ENCODE results near the gene DUXB. TPM values are rescaled to one million over a fixed set of nuclear protein-coding genes. Genes with fewer than 3 reads are reported as not detected.
A peak's percentile ranks its signal among the peaks of the same experiment; 100 is the strongest.

The DUXB gene
- total and polyA plus RNA-seq, 2 experiments from 2014 or later = not detected

GRCh38 chr16:75682308-75682707 is 19.0 kb downstream of the DUXB start:
- Histone ChIP-seq H3K36me3 (ENCODE audit: insufficient read depth) (no peaks in the 10 kb centered on the region), H3K79me2 (replicated peaks; ENCODE audit: insufficient read depth) (no peaks in the 10 kb centered on the region), H3K9me2 (ENCODE audit: insufficient read depth) (0 out of 2 replicates have a peak, but pooled peaks cover 3% of the 10 kb centered on the region), H3K27ac (ENCODE audit: low read depth) (no peak overlapping the region), H3K4me1 (ENCODE audit: insufficient read depth) (no peaks in the 10 kb centered on the region), H2AFZ (no peak overlapping the region), H3K4me3 (no peak overlapping the region), H3K4me2 (no peak overlapping the region), H4K20me1 (replicated peaks; ENCODE audit: insufficient read depth) (no peaks in the 10 kb centered on the region), H3K27me3 (ENCODE audit: insufficient read depth) (no peaks in the 10 kb centered on the region), H3F3A (replicated peaks; ENCODE audit: low read depth) (no peaks in the 10 kb centered on the region)
- peaks cover 29% of the 10 kb centered on the region for H3K36me3 Mint-ChIP-seq (ENCODE audit: low read depth)
- H3K27me3 Mint-ChIP-seq (ENCODE audit: insufficient read depth, low read depth, poor library complexity) = peaks cover 7% of the 10 kb centered on the region
- TF ChIP-seq STAT1 (IDR thresholded peaks at IDR 0.05; ENCODE audit: unreplicated experiment) (no peak), POLR2AphosphoS5 (IDR thresholded peaks at IDR 0.05; ENCODE audit: low read depth) (no peak), NANOG (IDR thresholded peaks at IDR 0.05; ENCODE audit: borderline replicate concordance) (no peak), JUNB (IDR thresholded peaks at IDR 0.05; ENCODE audit: unreplicated experiment) (no peak), ZNF114 (CRISPR knock-in tag; IDR thresholded peaks at IDR 0.05) (no peak), CREB1 (CRISPR knock-in tag; IDR thresholded peaks at IDR 0.05; ENCODE audit: low read depth) (no peak), ZNF462 (CRISPR knock-in tag; IDR thresholded peaks at IDR 0.05) (no peak)
- no peaks in the 10 kb centered on the region for H3K4me1 Mint-ChIP-seq
- H3K4me3 Mint-ChIP-seq = no peak overlapping the region
- DNase-seq (ENCODE audit: low spot score) (no peak), ATAC-seq (no peak)
- H3K9me3 Mint-ChIP-seq = peaks cover 72% of the 10 kb centered on the region
- no peak overlapping the region for H3K27ac Mint-ChIP-seq

- Mint-ChIP-seq H3K36me3 (ENCODE audit: low read depth) (peaks cover 23% of the 10 kb centered on the region), H3K4me3 (no peak overlapping the region), H3K4me1 (no peaks in the 10 kb centered on the region), H3K9me3 (peaks cover 65% of the 10 kb centered on the region), H3K27ac (no peak overlapping the region), H3K27me3 (ENCODE audit: insufficient read depth, low read depth, poor library complexity) (peaks cover 8% of the 10 kb centered on the region)
- Histone ChIP-seq H3K4me1 (ENCODE audit: insufficient read depth) (no peaks in the 10 kb centered on the region), H3K79me2 (replicated peaks; ENCODE audit: insufficient read depth) (no peaks in the 10 kb centered on the region), H4K20me1 (replicated peaks; ENCODE audit: insufficient read depth) (no peaks in the 10 kb centered on the region), H3K27ac (ENCODE audit: low read depth) (no peak overlapping the region), H3K4me2 (no peak overlapping the region), H3K9me2 (ENCODE audit: insufficient read depth) (0 out of 2 replicates have a peak, but pooled peaks cover 3% of the 10 kb centered on the region), H3K36me3 (ENCODE audit: insufficient read depth) (no peaks in the 10 kb centered on the region), H3F3A (replicated peaks; ENCODE audit: low read depth) (no peaks in the 10 kb centered on the region), H3K27me3 (ENCODE audit: insufficient read depth) (no peaks in the 10 kb centered on the region), H3K4me3 (no peak overlapping the region), H2AFZ (peak overlapping the region; percentile 40; the same call in 1 of the 2 replicates)
- no peak for DNase-seq (ENCODE audit: low spot score)
- no peak for ATAC-seq
- TF ChIP-seq CREB1 (CRISPR knock-in tag; IDR thresholded peaks at IDR 0.05; ENCODE audit: low read depth) = no peak
- no peak for TF ChIP-seq EZH2phosphoT487 (IDR thresholded peaks at IDR 0.05; ENCODE audit: unreplicated experiment)
- no peak for TF ChIP-seq EZH2 (IDR thresholded peaks at IDR 0.05; ENCODE audit: low read depth, unreplicated experiment)
- TF ChIP-seq NANOG (IDR thresholded peaks at IDR 0.05; ENCODE audit: borderline replicate concordance) = no peak
- TF ChIP-seq POLR2AphosphoS5 (IDR thresholded peaks at IDR 0.05; ENCODE audit: low read depth) = no peak
- TF ChIP-seq ZNF114 (CRISPR knock-in tag; IDR thresholded peaks at IDR 0.05) = no peak
- no peak for TF ChIP-seq STAT1 (IDR thresholded peaks at IDR 0.05; ENCODE audit: unreplicated experiment)
- no peak for TF ChIP-seq JUNB (IDR thresholded peaks at IDR 0.05; ENCODE audit: unreplicated experiment)
- TF ChIP-seq ETS1 (IDR thresholded peaks at IDR 0.05) = no peak
Observed at GRCh38 chr16:75679366-75679765, 21.9 kb downstream of the DUXB start.

Data from GM23338 (cell line).